HL-60 (cell line): Measurements from ENCODE around the gene FYN.

Experiments used
- GABPA ChIP-seq: IDR thresholded peaks from 2 replicates; pipeline ENCODE4 v1.6.1; 2012; ENCODE audit warnings: low read depth
- SPI1 ChIP-seq: IDR thresholded peaks from 2 replicates; pipeline ENCODE4 v1.6.1; 2012; ENCODE audit warnings: low read depth, mild to moderate bottlenecking, borderline replicate concordance
- TF ChIP-seq, protein P1 (sequence below): IDR thresholded peaks from one replicate; pipeline ENCODE4 v1.5.1; 2011; ENCODE audit warnings: low read length, control low read depth, inconsistent platforms; ENCODE audit not compliant: insufficient read depth
- TF ChIP-seq, protein P2 (sequence below): IDR thresholded peaks from 2 replicates; pipeline ENCODE4 v1.6.1; 2012; ENCODE audit warnings: low read depth; ENCODE audit not compliant: insufficient replicate concordance

- TF ChIP-seq, protein P1, sequence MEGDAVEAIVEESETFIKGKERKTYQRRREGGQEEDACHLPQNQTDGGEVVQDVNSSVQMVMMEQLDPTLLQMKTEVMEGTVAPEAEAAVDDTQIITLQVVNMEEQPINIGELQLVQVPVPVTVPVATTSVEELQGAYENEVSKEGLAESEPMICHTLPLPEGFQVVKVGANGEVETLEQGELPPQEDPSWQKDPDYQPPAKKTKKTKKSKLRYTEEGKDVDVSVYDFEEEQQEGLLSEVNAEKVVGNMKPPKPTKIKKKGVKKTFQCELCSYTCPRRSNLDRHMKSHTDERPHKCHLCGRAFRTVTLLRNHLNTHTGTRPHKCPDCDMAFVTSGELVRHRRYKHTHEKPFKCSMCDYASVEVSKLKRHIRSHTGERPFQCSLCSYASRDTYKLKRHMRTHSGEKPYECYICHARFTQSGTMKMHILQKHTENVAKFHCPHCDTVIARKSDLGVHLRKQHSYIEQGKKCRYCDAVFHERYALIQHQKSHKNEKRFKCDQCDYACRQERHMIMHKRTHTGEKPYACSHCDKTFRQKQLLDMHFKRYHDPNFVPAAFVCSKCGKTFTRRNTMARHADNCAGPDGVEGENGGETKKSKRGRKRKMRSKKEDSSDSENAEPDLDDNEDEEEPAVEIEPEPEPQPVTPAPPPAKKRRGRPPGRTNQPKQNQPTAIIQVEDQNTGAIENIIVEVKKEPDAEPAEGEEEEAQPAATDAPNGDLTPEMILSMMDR = no peak
- TF ChIP-seq, protein P2, sequence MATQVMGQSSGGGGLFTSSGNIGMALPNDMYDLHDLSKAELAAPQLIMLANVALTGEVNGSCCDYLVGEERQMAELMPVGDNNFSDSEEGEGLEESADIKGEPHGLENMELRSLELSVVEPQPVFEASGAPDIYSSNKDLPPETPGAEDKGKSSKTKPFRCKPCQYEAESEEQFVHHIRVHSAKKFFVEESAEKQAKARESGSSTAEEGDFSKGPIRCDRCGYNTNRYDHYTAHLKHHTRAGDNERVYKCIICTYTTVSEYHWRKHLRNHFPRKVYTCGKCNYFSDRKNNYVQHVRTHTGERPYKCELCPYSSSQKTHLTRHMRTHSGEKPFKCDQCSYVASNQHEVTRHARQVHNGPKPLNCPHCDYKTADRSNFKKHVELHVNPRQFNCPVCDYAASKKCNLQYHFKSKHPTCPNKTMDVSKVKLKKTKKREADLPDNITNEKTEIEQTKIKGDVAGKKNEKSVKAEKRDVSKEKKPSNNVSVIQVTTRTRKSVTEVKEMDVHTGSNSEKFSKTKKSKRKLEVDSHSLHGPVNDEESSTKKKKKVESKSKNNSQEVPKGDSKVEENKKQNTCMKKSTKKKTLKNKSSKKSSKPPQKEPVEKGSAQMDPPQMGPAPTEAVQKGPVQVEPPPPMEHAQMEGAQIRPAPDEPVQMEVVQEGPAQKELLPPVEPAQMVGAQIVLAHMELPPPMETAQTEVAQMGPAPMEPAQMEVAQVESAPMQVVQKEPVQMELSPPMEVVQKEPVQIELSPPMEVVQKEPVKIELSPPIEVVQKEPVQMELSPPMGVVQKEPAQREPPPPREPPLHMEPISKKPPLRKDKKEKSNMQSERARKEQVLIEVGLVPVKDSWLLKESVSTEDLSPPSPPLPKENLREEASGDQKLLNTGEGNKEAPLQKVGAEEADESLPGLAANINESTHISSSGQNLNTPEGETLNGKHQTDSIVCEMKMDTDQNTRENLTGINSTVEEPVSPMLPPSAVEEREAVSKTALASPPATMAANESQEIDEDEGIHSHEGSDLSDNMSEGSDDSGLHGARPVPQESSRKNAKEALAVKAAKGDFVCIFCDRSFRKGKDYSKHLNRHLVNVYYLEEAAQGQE = no peak
- no peak for TF ChIP-seq GABPA
- TF ChIP-seq SPI1 = no peak
Measured at GRCh38 chr6:111723412-111723970, 149.8 kb downstream of the FYN start.
